Lung (tissue), 16 donors: ENCODE measurements around the gene CNPY4. TPM values are rescaled to one million over a fixed set of nuclear protein-coding genes. Genes with fewer than 3 reads are reported as not detected.

Source experiments
- ATAC-seq: fragments of 200-7000 bp; cut with Tn5 transposase; one replicate; pipeline ENCODE4 v1.9.1; 2020; ENCODE audit warnings: moderate number of reproducible peaks; ENCODE audit not compliant: insufficient read depth, low FRiP score
- DNase-seq, 3 donors: peaks; one replicate each; pipeline ENCODE4 v3.0.0-alpha.2; 2013 to 2017
- H3K27ac ChIP-seq, 2 donors: one replicate each; pipeline ENCODE4 v1.5.1; 2013; ENCODE audit warnings: mild to moderate bottlenecking in 2 of 2, moderate library complexity in 2 of 2, control low read depth in 1 of 2, inconsistent platforms in 1 of 2, low read depth in 1 of 2, low read length in 1 of 2
- H3K27me3 ChIP-seq, 3 donors: one replicate each; pipeline ENCODE4 v1.5.1; 2013; ENCODE audit warnings: low read length in 2 of 3; ENCODE audit not compliant: control insufficient read depth in 3 of 3, insufficient read depth in 3 of 3
- H3K36me3 ChIP-seq, 4 donors: one replicate each; pipeline ENCODE4 v1.5.1; 2013; ENCODE audit warnings: low read length in 4 of 4, mild to moderate bottlenecking in 1 of 4, moderate library complexity in 1 of 4; ENCODE audit not compliant: control insufficient read depth in 4 of 4, insufficient read depth in 4 of 4
- H3K4me1 ChIP-seq, 5 donors: one replicate each; pipeline ENCODE4 v1.5.1; 2013; ENCODE audit warnings: low read length in 5 of 5, mild to moderate bottlenecking in 2 of 5, moderate library complexity in 1 of 5; ENCODE audit not compliant: control insufficient read depth in 5 of 5, insufficient read depth in 5 of 5
- H3K4me3 ChIP-seq: one replicate; pipeline ENCODE4 v1.5.1; 2013; ENCODE audit warnings: mild to moderate bottlenecking, control low read depth, moderate library complexity
- H3K9ac ChIP-seq, 2 donors: one replicate each; pipeline ENCODE4 v1.5.1; 2013; ENCODE audit warnings: low read length in 2 of 2, control low read depth in 1 of 2; ENCODE audit not compliant: insufficient read depth in 1 of 2
- H3K9me3 ChIP-seq, 4 donors: one replicate each; pipeline ENCODE4 v1.5.1; 2013; ENCODE audit warnings: low read length in 3 of 4, mild to moderate bottlenecking in 1 of 4, moderate library complexity in 1 of 4; ENCODE audit not compliant: control insufficient read depth in 4 of 4, insufficient read depth in 3 of 4
- WGBS, 2 donors: extraction: QIAGEN DNeasy Blood & Tissue Kit; methylation state at CpG; one replicate each; pipeline ENCODE4 v1.1.7; 2013; 5-methylcytosine and 5-hydroxymethylcytosine counted together
- long read RNA-seq, 5 donors: transcript quantifications; one replicate each; lab custom pipeline, GENCODE V29; 2026
- polyA plus RNA-seq, 2 donors: library from polyadenylated mRNA; stranded (reverse); fragments of 200-250 nt; gene quantifications; one replicate each; pipeline ENCODE4 v1.2.1, GENCODE V29; 2013
- total RNA-seq, 2 donors: library from RNA; depleted of rRNA in 1 of 2; stranded (reverse); fragments of >200 nt in 1 of 2; gene quantifications; one replicate each; pipeline ENCODE4 v1.2.1, GENCODE V29; 2014 to 2021
- TF ChIP-seq, protein P1 (sequence below): IDR thresholded peaks from 2 replicates; pipeline ENCODE4 v1.5.1; 2012; ENCODE audit warnings: mild to moderate bottlenecking; ENCODE audit errors: control extremely low read depth, extremely low read depth
- donor health status: control.
- donor health status: control.
- donor health status: Bipolar disorder and iron deficiency.
- donor health status: healthy.
- donor health status: DM: yes; HTN: yes; CAD: no.

CNPY4 gene
- total RNA-seq: 10 to 100 TPM; 11.9 to 18.6 TPM
- polyA plus RNA-seq: 10 to 100 TPM in 1 of 2 donors, 1 to 10 TPM in 1; 9.8 to 10.5 TPM
- long read RNA-seq, donor 1, transcript CNPY4-201 (6 exons, 1,502 nt): major isoform, 12 of 33 reads
- long read RNA-seq, donor 1, partial matches to known transcripts: 21 of 33 reads
- long read RNA-seq, donor 1, other reads (novel, unspliced or antisense): 0 of 33 reads
- long read RNA-seq, donor 2, partial matches to known transcripts: 0 of 5 reads
- long read RNA-seq, donor 2, other reads (novel, unspliced or antisense): 0 of 5 reads
- long read RNA-seq, donor 3, transcript CNPY4-201 (6 exons, 1,502 nt): major isoform, 6 of 8 reads
- long read RNA-seq, donor 3, partial matches to known transcripts: 0 of 8 reads
- long read RNA-seq, donor 3, other reads (novel, unspliced or antisense): 0 of 8 reads
- long read RNA-seq, donor 4, partial matches to known transcripts: 0 of 6 reads
- long read RNA-seq, donor 4, other reads (novel, unspliced or antisense): 0 of 6 reads
- long read RNA-seq, donor 5, transcript CNPY4-204 (5 exons, 1,024 nt): minor isoform, 5 of 17 reads
- long read RNA-seq, donor 5, transcript CNPY4-201 (6 exons, 1,502 nt): major isoform, 12 of 17 reads
- long read RNA-seq, donor 5, partial matches to known transcripts: 0 of 17 reads
- long read RNA-seq, donor 5, other reads (novel, unspliced or antisense): 0 of 17 reads

- Histone ChIP-seq H3K27me3 (no peaks in the 10 kb centered on the region), H3K4me3 (peak within 1 kb of the TSS; percentile 86), H3K27ac (peak within 1 kb of the TSS; percentile 75), H3K9me3 (no peaks in the 10 kb centered on the region), H3K36me3 (peaks cover 0 to 11% (median 1%) of the 10 kb centered on the region in 4 donors), H3K9ac (peak within 1 kb of the TSS; percentile 69 to 95), H3K4me1 (peaks cover 0 to 14% (median 7%) of the 10 kb centered on the region in 5 donors)
- TF ChIP-seq, protein P1, sequence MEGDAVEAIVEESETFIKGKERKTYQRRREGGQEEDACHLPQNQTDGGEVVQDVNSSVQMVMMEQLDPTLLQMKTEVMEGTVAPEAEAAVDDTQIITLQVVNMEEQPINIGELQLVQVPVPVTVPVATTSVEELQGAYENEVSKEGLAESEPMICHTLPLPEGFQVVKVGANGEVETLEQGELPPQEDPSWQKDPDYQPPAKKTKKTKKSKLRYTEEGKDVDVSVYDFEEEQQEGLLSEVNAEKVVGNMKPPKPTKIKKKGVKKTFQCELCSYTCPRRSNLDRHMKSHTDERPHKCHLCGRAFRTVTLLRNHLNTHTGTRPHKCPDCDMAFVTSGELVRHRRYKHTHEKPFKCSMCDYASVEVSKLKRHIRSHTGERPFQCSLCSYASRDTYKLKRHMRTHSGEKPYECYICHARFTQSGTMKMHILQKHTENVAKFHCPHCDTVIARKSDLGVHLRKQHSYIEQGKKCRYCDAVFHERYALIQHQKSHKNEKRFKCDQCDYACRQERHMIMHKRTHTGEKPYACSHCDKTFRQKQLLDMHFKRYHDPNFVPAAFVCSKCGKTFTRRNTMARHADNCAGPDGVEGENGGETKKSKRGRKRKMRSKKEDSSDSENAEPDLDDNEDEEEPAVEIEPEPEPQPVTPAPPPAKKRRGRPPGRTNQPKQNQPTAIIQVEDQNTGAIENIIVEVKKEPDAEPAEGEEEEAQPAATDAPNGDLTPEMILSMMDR: no peak
- 0% methylated on average over 49 of the region's 49 CpGs for WGBS, 2 donors
- ATAC-seq (peak; percentile 91), DNase-seq (peak; percentile 96 to 98 (median 98))
Measured at GRCh38 chr7:100119072-100119969, at the start of gene CNPY4, which contains the start of gene TAF6. Gene CNPY4 (plus strand): TSS chr7:100119634. CDS start chr7:100119745, 111 bp downstream. Gene TAF6 (minus strand): TSS chr7:100119358. CDS start chr7:100114209, 5,149 bp downstream.

DNA sequence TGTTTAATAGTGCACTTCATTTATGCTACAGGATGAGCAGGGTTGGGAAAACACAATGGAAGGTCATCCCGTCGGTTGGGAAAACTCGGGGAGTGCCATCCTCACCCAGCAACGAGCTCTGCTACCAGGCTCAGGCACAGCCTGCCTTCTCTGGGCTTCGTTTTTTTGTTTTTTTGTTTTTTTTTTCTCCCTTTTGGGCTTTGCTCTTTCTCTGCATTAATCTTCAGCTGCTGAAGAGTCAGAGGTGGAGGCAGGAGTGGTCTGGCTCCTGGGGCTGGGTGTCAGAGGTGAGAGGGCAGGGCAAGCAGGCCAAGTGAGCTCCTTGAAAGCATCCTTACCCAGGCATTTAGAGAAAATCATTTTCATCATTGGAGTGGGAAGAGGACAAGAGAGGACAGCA is 49.4 kb upstream of the CNPY4 start:
- DNase-seq (no peak), ATAC-seq (no peak)
- no peak overlapping the region for H3K9ac ChIP-seq
- H3K27me3 ChIP-seq: no peaks in the 10 kb centered on the region
- 96% methylated on average over 5 of the region's 5 CpGs for WGBS, 2 donors
- no peak overlapping the region for H3K4me3 ChIP-seq
- peaks cover 44 to 59% (median 55%) of the 10 kb centered on the region in 4 donors for H3K36me3 ChIP-seq
- H3K4me1 ChIP-seq: peaks cover 4 to 9% (median 8%) of the 10 kb centered on the region in 5 donors
- peaks cover 11 to 28% (median 25%) of the 10 kb centered on the region in 4 donors for H3K9me3 ChIP-seq
- H3K27ac ChIP-seq: no peak overlapping the region
- TF ChIP-seq, protein P1: no peak

GRCh38 chr7:100071018-100071723 is 48.3 kb upstream of the CNPY4 start:
- no peak overlapping the region for H3K27ac ChIP-seq
- H3K4me1 ChIP-seq: peaks cover 0 to under 1% (median 0%) of the 10 kb centered on the region in 5 donors
- H3K4me3 ChIP-seq: no peak overlapping the region
- ATAC-seq (no peak), DNase-seq (no peak)
- TF ChIP-seq, protein P1: no peak
- H3K9ac ChIP-seq: no peak overlapping the region
- no peaks in the 10 kb centered on the region for H3K27me3 ChIP-seq
- peaks cover 55 to 71% (median 64%) of the 10 kb centered on the region in 4 donors for H3K36me3 ChIP-seq
- H3K9me3 ChIP-seq: peaks cover 11 to 28% (median 25%) of the 10 kb centered on the region in 4 donors
- 98% methylated on average over 11 of the region's 11 CpGs for WGBS, 2 donors
